ENCODE measurements around the gene SLCO3A1.

SLCO3A1 gene

DNA sequence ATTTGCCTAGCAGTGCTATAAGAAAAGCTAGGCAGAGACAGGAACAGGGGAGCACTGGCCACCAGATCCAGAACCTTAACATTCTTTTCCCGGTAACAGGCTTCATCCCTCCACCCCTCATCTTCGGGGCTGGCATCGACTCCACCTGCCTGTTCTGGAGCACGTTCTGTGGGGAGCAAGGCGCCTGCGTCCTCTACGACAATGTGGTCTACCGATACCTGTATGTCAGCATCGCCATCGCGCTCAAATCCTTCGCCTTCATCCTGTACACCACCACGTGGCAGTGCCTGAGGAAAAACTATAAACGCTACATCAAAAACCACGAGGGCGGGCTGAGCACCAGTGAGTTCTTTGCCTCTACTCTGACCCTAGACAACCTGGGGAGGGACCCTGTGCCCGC lies 309.1 kb downstream of the SLCO3A1 start:
- DNase-seq (ENCODE audit: low read depth) = no peak
- H3K4me3 ChIP-seq (ENCODE audit: low read length) = no peak overlapping the region
- TF ChIP-seq, protein P1, sequence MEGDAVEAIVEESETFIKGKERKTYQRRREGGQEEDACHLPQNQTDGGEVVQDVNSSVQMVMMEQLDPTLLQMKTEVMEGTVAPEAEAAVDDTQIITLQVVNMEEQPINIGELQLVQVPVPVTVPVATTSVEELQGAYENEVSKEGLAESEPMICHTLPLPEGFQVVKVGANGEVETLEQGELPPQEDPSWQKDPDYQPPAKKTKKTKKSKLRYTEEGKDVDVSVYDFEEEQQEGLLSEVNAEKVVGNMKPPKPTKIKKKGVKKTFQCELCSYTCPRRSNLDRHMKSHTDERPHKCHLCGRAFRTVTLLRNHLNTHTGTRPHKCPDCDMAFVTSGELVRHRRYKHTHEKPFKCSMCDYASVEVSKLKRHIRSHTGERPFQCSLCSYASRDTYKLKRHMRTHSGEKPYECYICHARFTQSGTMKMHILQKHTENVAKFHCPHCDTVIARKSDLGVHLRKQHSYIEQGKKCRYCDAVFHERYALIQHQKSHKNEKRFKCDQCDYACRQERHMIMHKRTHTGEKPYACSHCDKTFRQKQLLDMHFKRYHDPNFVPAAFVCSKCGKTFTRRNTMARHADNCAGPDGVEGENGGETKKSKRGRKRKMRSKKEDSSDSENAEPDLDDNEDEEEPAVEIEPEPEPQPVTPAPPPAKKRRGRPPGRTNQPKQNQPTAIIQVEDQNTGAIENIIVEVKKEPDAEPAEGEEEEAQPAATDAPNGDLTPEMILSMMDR (conservative IDR thresholded peaks at IDR 0.05; ENCODE audit: low read depth, low read length) = no peak

DNA sequence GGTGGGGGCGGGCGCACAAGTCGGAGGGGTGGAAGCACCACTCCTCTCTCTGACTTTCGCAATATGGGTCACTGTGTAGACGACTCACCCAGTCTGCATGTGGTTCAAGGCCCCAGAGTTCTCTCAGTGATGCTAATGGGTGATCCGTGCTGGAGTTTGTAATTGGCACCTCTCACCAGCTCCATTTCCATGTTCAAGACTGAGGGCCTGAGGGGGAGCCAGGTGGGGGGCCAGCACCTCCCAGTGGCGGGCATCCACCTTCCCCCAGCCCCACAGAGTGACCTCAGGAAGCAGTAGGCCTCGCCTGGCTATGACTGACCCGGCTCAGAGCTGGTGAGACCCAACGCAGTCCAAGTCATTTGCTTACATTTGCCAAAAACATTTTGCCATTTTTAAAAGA lies 310.1 kb downstream of the SLCO3A1 start:
- no peak for DNase-seq (ENCODE audit: low read depth)
- TF ChIP-seq, protein P1 (conservative IDR thresholded peaks at IDR 0.05; ENCODE audit: low read depth, low read length) = no peak
- no peak overlapping the region for H3K4me3 ChIP-seq (ENCODE audit: low read length)

DNA sequence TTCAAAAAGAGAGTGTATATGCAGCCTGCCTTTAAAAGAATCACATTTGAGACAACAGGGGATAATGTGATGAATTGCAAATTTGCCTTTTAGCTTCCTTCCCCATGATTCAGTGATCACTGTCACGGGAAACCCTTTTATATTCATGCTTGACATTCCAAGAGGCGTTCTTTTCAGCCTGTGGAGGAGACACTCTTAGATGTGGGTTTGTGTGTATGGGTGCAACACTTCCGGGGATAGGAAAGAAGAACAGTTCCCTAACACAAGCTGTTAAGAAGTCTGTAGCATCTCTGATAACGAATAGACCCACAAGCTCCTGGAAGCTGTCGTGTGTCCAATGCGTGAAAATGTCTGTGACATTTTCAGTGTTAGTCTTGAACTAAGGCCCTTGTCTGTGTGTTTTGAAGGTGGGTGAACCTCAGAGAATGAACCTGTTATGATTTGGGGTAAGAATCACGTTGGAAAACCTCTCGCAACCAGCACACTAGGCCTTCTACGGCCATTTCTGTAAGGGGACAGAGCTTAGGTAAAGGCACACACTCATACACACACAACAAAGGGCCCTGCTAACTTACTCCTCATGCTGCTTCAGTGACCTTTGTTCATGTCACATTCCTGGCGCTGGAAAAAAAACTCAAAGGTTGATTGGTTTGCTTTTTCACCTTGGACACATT lies 311.0 kb downstream of the SLCO3A1 start:
- TF ChIP-seq, protein P1 (conservative IDR thresholded peaks at IDR 0.05; ENCODE audit: low read depth, low read length) = no peak
- no peak for DNase-seq (ENCODE audit: low read depth)
- H3K4me3 ChIP-seq (ENCODE audit: low read length) = no peak overlapping the region

DNA sequence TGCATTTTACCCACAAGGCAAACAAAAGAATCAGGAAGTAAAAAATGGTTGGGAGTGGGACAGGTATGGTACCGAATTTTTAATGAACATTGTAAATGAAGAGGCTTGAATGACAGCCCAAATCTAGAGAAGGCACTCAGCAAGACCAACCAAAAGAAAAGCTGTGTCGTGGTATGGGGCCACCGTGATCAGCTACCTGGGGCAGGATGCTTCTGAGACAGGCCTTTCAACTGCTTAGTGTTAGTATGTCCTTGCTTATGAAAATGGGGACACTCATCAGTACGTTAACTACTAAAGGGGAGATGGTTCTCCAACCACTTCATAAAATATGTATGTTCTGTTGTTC lies 311.5 kb downstream of the SLCO3A1 start:
- DNase-seq (ENCODE audit: low read depth) = no peak
- H3K4me3 ChIP-seq (ENCODE audit: low read length) = no peak overlapping the region
- TF ChIP-seq, protein P1 (conservative IDR thresholded peaks at IDR 0.05; ENCODE audit: low read depth, low read length) = no peak

DNA sequence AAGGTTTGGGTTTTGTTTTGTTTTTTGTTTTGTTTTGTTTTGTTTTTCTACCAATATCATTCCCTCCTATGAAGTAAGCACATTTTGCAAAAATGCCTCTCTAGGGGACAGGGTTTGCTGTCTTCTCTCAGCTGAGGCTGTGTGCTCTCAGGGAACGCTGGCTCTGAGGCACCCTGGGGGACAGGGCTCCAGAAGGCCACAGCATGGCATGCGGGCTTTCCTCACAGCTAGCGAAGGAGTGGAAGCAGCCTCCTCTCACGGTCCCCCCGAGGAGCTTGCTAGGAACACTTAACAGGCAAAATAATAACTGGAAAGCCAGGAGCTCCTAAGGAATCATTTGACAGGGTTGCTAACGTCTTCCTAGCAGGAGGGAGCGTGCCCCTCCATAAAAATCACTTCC lies 312.5 kb downstream of the SLCO3A1 start:
- H3K4me3 ChIP-seq (ENCODE audit: low read length) = no peak overlapping the region
- no peak for DNase-seq (ENCODE audit: low read depth)
- TF ChIP-seq, protein P1 (conservative IDR thresholded peaks at IDR 0.05; ENCODE audit: low read depth, low read length) = no peak

DNA sequence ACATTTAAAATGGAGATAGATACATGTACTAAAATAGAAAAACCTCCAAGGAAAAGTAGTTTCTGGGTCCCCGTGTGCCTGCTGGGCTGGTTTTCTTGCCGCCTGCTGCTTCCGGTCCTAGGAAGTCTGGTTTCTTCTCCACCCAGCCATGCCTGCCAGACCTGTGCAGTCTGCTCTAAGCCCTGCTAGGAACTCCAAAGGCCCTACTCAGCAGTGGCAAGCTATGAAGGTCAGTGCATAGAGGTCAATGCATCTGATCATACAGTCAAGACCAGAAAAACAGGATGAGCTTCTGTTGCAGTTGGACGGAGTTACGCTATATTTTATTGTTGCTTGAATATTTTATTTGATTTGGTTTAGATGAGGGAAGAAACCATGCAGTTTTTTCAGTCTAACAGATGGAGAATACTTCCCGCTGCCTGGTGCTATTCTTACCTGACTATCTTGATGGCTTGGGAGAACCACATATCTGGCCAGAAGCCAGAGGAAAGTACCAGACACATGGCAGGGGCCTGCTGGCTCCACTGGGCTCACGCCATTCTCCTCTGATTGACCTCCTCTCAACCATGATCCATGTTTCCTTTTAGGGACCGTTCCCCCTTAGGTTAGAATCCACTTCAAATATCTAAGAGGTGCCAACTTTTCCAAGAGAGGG lies 313.4 kb downstream of the SLCO3A1 start:
- TF ChIP-seq, protein P1 (conservative IDR thresholded peaks at IDR 0.05; ENCODE audit: low read depth, low read length) = no peak
- H3K4me3 ChIP-seq (ENCODE audit: low read length) = no peak overlapping the region
- no peak for DNase-seq (ENCODE audit: low read depth)

DNA sequence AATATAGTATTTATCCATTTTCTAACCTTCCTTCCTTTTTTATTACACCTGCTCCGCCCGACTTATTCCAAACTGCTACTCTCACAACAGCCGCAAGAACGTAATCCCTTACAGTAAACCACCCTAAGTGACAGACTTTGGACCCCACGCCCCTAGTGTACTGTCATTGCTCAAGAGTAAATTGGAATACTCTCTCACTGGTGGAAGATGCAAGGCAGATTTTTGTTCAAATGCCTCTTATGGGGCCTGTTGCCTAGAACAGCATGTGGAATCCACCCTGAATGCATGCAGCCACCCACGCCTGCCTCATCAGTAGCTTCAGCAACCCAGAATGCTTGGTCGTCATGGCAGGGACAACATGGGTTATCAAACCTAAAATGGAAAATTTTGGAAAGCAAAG lies 313.9 kb downstream of the SLCO3A1 start:
- TF ChIP-seq, protein P1 (conservative IDR thresholded peaks at IDR 0.05; ENCODE audit: low read depth, low read length) = no peak
- H3K4me3 ChIP-seq (ENCODE audit: low read length) = no peak overlapping the region

More for the DNA sequence above, 313.9 kb downstream of the SLCO3A1 start:
- no peak for DNase-seq (ENCODE audit: low read depth)

Measured in retinal pigment epithelial cell (primary cell).